Prostate gland (tissue), 2 donors: ENCODE data around the gene SLIT2. TPM values are rescaled to one million over a fixed set of nuclear protein-coding genes. Genes with fewer than 3 reads are reported as not detected.

Experiments
- DNase-seq: peaks from one replicate; pipeline ENCODE4 v3.0.0-alpha.2; 2019; ENCODE audit warnings: low spot score
- H3K27ac ChIP-seq, 2 donors: fragments of 200-600 bp; sonication (generic); 2 replicates each; pipeline ENCODE4 v1.5.1; 2017 to 2019
- H3K27me3 ChIP-seq: fragments of 200-600 bp; sonication (generic); replicated peaks from 2 replicates; pipeline ENCODE4 v1.5.1; 2019; ENCODE audit not compliant: insufficient read depth
- H3K36me3 ChIP-seq, 2 donors: fragments of 200-600 bp; sonication (generic); 1 replicate in 1 of 2; 2 replicates in 1 of 2; pipeline versions ENCODE4 v1.5.1 to v1.8.1; 2017 to 2019
- H3K4me1 ChIP-seq: fragments of 200-600 bp; sonication (generic); replicated peaks from 2 replicates; pipeline ENCODE4 v1.5.1; 2019
- H3K4me3 ChIP-seq, 2 donors: fragments of 200-600 bp; sonication (generic); 2 replicates each; pipeline ENCODE4 v1.5.1; 2017 to 2019
- H3K9me3 ChIP-seq: fragments of 200-600 bp; sonication (generic); 2 replicates; pipeline ENCODE4 v1.5.1; 2017
- CTCF ChIP-seq, 4 experiments: fragments of 200-600 bp in 2 of 4; fragments of 450-650 bp in 2 of 4; sonication (generic) in 2 of 4; IDR thresholded peaks; 1 replicate in 3 of 4; 2 replicates in 1 of 4; pipeline ENCODE4 v1.5.1; 2016 to 2019; ENCODE audit warnings: antibody characterized with exemption in 4 of 4, mild to moderate bottlenecking in 2 of 4, moderate library complexity in 2 of 4
- POLR2A ChIP-seq: fragments of 450-650 bp; IDR thresholded peaks from one replicate; pipeline ENCODE4 v1.6.1; 2016; ENCODE audit warnings: antibody characterized with exemption, mild to moderate bottlenecking
- POLR2AphosphoS5 ChIP-seq: sonication (generic); formaldehyde crosslinking; IDR thresholded peaks from one replicate; pipeline ENCODE4 v1.6.1; 2017; ENCODE audit warnings: antibody characterized with exemption
- WGBS: methylation state at CpG from one replicate; pipeline ENCODE4 v1.1.5; 2018; 5-methylcytosine and 5-hydroxymethylcytosine counted together
- intact Hi-C: fragments of 100-400 bp; cut with DNase I; formaldehyde crosslinking; loops from one replicate; pipeline ENCODE4 v1.14.2; 2022
- total RNA-seq, 2 donors: library from RNA; depleted of rRNA; stranded (reverse); fragments of >200 nt; gene quantifications; one replicate each; pipeline ENCODE4 v1.1.0, GENCODE V29; 2016

SLIT2 gene
- total RNA-seq, 2 donors from 2014 or later = 8.5 to 11.0 TPM

DNA sequence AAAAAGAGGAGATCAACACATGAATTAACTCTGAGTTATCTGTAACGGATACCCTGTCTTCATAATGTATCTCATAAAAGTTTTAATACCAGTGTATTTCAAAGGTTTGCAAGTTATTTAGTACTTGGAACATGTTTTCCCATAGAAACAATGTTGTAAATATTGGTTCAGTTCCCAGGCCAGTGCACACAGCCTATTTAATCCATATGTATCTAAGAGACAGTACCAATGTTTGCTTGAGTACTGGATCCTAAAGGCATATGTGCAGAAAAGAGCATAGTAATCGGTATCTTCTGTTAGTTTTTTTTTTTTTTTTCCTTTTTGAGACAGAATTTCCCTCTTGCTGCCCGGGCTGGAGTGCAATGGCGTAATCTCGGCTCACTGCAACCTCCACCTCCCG, 46.1 kb downstream of the SLIT2 start:
- WGBS = 61% methylated on average over 6 of the region's 6 CpGs
- no peaks in the 10 kb centered on the region for H3K36me3 ChIP-seq
- DNase-seq = no peak
- intact Hi-C loops = no loop called here
- no peaks in the 10 kb centered on the region for H3K4me1 ChIP-seq
- no peak overlapping the region for H3K4me3 ChIP-seq
- no peaks in the 10 kb centered on the region for H3K9me3 ChIP-seq
- H3K27me3 ChIP-seq = no peaks in the 10 kb centered on the region
- TF ChIP-seq POLR2A = no peak
- no peak for TF ChIP-seq POLR2AphosphoS5
- TF ChIP-seq CTCF (IDR thresholded peaks at IDR 0.05) = no peak
- H3K27ac ChIP-seq = no peak overlapping the region

DNA sequence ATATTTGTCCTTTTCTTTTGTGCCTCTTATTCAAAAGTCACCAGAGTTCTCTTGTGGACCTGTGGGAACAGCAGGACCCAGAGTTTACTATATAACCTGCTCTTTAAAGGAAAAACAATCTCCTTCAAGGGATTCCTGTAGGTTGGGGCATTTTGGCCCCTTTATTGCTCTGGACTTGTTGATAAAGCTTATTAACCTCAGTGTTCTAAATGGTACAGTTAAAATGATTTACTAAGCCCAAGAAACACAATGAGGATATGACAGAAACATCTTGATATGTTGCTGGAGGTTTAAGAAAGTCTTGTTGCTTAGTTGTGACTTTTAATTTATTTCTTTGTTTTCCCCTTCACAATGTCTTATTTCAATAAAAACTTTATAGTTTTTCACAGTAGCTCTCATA, 46.8 kb downstream of the SLIT2 start:
- Histone ChIP-seq H3K9me3 (no peaks in the 10 kb centered on the region), H3K27me3 (no peaks in the 10 kb centered on the region), H3K4me1 (no peaks in the 10 kb centered on the region), H3K27ac (no peak overlapping the region), H3K36me3 (no peaks in the 10 kb centered on the region), H3K4me3 (no peak overlapping the region)
- no peak for DNase-seq
- intact Hi-C loops = no loop called here
- TF ChIP-seq POLR2AphosphoS5 (no peak), CTCF (IDR thresholded peaks at IDR 0.05) (no peak), POLR2A (no peak)

GRCh38 chr4:20298986-20299385, 47.3 kb downstream of the SLIT2 start:
- no peaks in the 10 kb centered on the region for H3K36me3 ChIP-seq
- TF ChIP-seq CTCF (IDR thresholded peaks at IDR 0.05) (no peak), POLR2AphosphoS5 (no peak), POLR2A (no peak)
- no peaks in the 10 kb centered on the region for H3K27me3 ChIP-seq
- intact Hi-C loops = no loop called here
- no peaks in the 10 kb centered on the region for H3K4me1 ChIP-seq
- DNase-seq = no peak
- H3K9me3 ChIP-seq = no peaks in the 10 kb centered on the region
- no peak overlapping the region for H3K27ac ChIP-seq
- no peak overlapping the region for H3K4me3 ChIP-seq

DNA sequence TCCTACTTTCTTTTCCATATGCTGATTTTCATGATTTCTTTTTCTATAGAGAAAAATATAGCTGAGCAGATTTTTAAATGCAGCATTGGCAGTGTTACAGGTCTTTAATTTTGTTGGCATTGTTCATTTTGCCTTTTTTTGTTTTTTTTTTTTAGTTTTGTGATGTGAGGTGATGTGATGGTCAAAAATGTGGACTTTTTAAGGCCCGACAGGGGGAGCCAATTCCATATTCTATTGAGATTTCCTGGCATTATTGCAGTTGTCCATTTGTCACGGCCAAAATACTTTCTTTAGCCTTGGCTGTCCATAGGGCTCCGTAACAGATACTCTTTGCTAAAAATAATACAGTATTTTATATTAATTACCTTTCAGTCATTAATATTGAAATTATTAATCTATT, 47.8 kb downstream of the SLIT2 start:
- TF ChIP-seq POLR2AphosphoS5 (no peak), CTCF (IDR thresholded peaks at IDR 0.05) (no peak), POLR2A (no peak)
- H3K4me3 ChIP-seq = no peak overlapping the region
- H3K27ac ChIP-seq = no peak overlapping the region
- no peak for DNase-seq
- no peaks in the 10 kb centered on the region for H3K36me3 ChIP-seq
- H3K9me3 ChIP-seq = no peaks in the 10 kb centered on the region
- no peaks in the 10 kb centered on the region for H3K27me3 ChIP-seq
- intact Hi-C loops = no loop called here
- H3K4me1 ChIP-seq = no peaks in the 10 kb centered on the region
- 64% methylated on average over 3 of the region's 3 CpGs for WGBS

GRCh38 chr4:20301161-20301560, 49.5 kb downstream of the SLIT2 start:
- H3K36me3 ChIP-seq = no peaks in the 10 kb centered on the region
- TF ChIP-seq POLR2A (no peak), POLR2AphosphoS5 (no peak)
- intact Hi-C loops = no loop called here
- 61% methylated on average over 2 of the region's 2 CpGs for WGBS
- H3K4me1 ChIP-seq = no peaks in the 10 kb centered on the region
- H3K27ac ChIP-seq = no peak overlapping the region
- no peaks in the 10 kb centered on the region for H3K9me3 ChIP-seq
- no peaks in the 10 kb centered on the region for H3K27me3 ChIP-seq
- no peak overlapping the region for H3K4me3 ChIP-seq
- DNase-seq = no peak
